Fibroblast of the aortic adventitia (primary cell): ENCODE measurements around the gene KIFC3. TPM values are rescaled to one million over a fixed set of nuclear protein-coding genes. Genes with fewer than 3 reads are reported as not detected.
A peak's percentile ranks its signal among the peaks of the same experiment; 100 is the strongest.
"Not testable (repeated sequence)": the region's sequence is repeated elsewhere in the genome, so short reads cannot be mapped to it uniquely, and the experiment has no call there.

ENCODE experiments used
- DNase-seq: peaks from one replicate; pipeline ENCODE4 v3.0.0-alpha.2; 2010; ENCODE audit warnings: low read depth
- H3K4me3 ChIP-seq: 2 replicates; pipeline ENCODE4 v1.5.1; 2011; ENCODE audit warnings: low read depth, mild to moderate bottlenecking, control low read depth, low read length, moderate library complexity
- CTCF ChIP-seq: IDR thresholded peaks from 2 replicates; pipeline ENCODE4 v1.5.1; 2011; ENCODE audit warnings: mild to moderate bottlenecking, low read length, control low read depth, inconsistent platforms; ENCODE audit not compliant: insufficient read depth
- small RNA-seq: library from RNA; depleted of rRNA; stranded (forward); fragments of <200 nt; gene quantifications from one replicate; pipeline ENCODE3, GENCODE V24; 2012
- total RNA-seq: library from RNA; depleted of rRNA; stranded (reverse); fragments of >200 nt; gene quantifications from 2 replicates; pipeline ENCODE4 v1.2.3, GENCODE V29; 2012; ENCODE audit warnings: low replicate concordance

KIFC3 gene
- total RNA-seq, 1 donor = 32.8 TPM

DNA sequence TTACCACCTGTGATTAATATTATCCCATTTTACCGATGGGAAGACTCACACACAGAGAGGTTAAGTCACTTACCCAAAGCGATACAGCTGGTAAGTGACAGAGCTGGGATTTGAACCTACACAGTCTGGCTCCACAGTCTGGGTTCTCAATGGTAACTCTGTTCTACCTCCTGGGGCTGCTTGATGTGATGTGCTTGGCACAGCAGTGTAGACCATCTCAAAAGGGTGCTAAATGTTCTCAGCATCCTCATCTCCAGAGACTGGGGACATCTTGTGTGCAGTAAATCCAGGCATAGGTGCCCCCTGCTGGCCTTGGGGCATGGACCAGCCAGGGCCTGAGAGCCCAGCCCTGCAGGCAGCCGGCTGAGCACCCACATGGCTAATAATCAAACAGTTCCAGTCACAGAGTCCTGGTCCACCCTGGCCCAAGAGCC, 82.1 kb downstream of the KIFC3 start:
- TF ChIP-seq CTCF = peak; percentile 67
- H3K4me3 ChIP-seq = no peak overlapping the region
- peak; percentile 56 for DNase-seq

GRCh38 chr16:57714047-57714446, 88.2 kb downstream of the KIFC3 start:
- DNase-seq = no peak
- H3K4me3 ChIP-seq = no peak overlapping the region
- no peak for TF ChIP-seq CTCF

GRCh38 chr16:57713596-57713995, 88.7 kb downstream of the KIFC3 start:
- TF ChIP-seq CTCF = no peak
- no peak for DNase-seq
- no peak overlapping the region for H3K4me3 ChIP-seq

DNA sequence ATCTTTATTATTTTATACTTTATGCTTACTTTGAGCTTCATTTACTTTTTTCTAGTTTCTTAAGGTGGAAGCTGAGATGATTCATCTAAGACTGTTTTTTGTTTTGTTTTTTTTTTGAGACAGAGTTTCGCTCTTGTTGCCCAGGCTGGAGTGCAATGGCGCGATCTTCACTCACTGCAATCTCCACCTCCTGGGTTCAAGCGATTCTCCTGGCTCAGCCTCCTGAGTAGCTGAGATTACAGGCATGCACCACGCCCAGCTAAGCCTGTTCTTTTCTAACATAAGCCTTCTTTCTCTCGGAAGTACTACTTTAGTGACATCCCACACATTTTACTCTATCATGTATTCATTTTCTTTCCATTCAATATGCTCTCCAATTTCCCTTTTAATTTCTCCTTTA, 89.7 kb downstream of the KIFC3 start:
- DNase-seq, H3K4me3 ChIP-seq: not testable (repeated sequence)

- H3K4me3 ChIP-seq = no peak overlapping the region
- TF ChIP-seq CTCF = no peak
- no peak for DNase-seq
Measured at GRCh38 chr16:57711993-57712392, 90.3 kb downstream of the KIFC3 start.

GRCh38 chr16:57711346-57711745, 90.9 kb downstream of the KIFC3 start:
- DNase-seq = no peak
- no peak overlapping the region for H3K4me3 ChIP-seq
- TF ChIP-seq CTCF = no peak

GRCh38 chr16:57709663-57710062, 92.6 kb downstream of the KIFC3 start:
- DNase-seq = no peak
- H3K4me3 ChIP-seq = no peak overlapping the region
- no peak for TF ChIP-seq CTCF

Small RNA genes lying within 50 kb of the gene (small RNA-seq; reads per million reads assigned to genes)
- gene MIR6772 = not detected
- 0.95 reads per million, percentile 31 among the genes with 10 or more reads in this experiment for gene RNU6-20P

Other genes with a start within 250 kb of the KIFC3 start
- 1.6 and 9.8 TPM in 2 replicates for gene ADGRG1, start 173.9 kb downstream of the KIFC3 start, total RNA-seq
- gene ADGRG3, start 134.2 kb downstream of the KIFC3 start, total RNA-seq = not detected in 2 replicates
- 0.09 TPM in 1 of 2 replicates, not detected in the other for gene DRC7, start 107.7 kb downstream of the KIFC3 start, total RNA-seq
- gene KATNB1, start 66.7 kb downstream of the KIFC3 start, total RNA-seq = 8.3 and 23.7 TPM in 2 replicates
- not detected in 2 replicates for gene CNGB1, start 168.6 kb upstream of the KIFC3 start, total RNA-seq
- gene ZNF319, start 198.2 kb upstream of the KIFC3 start, total RNA-seq = 2.3 and 4.8 TPM in 2 replicates
- 7.0 and 15.8 TPM in 2 replicates for gene USB1, start 198.9 kb upstream of the KIFC3 start, total RNA-seq
- 1.3 and 2.4 TPM in 2 replicates for gene MMP15, start 223.3 kb upstream of the KIFC3 start, total RNA-seq